GM19023 (cell line): ENCODE results near the gene PLOD3.
"Not testable (repeated sequence)": the region's sequence is repeated elsewhere in the genome, so short reads cannot be mapped to it uniquely, and the experiment has no call there.

Experiments used
- ATAC-seq: cut with Tn5 transposase; IDR thresholded peaks from one replicate; pipeline ENCODE4 v1.9.1; 2021; ENCODE audit warnings: mild to moderate bottlenecking, moderate library complexity; ENCODE audit not compliant: unreplicated experiment

Gene PLOD3

GRCh38 chr7:101216001-101216859, 1.2 kb downstream of the PLOD3 start:
- ATAC-seq, result no peak

GRCh38 chr7:101212014-101212413, 5.4 kb downstream of the PLOD3 start:
- ATAC-seq, result no peak

- no peak for ATAC-seq
Observed at GRCh38 chr7:101211501-101211900, 5.9 kb downstream of the PLOD3 start.

- ATAC-seq, result no peak
Observed at GRCh38 chr7:101210143-101210542, 7.2 kb downstream of the PLOD3 start.

- ATAC-seq, result no peak
Observed at GRCh38 chr7:101208794-101209193, 8.6 kb downstream of the PLOD3 start.

- no peak for ATAC-seq
Observed at GRCh38 chr7:101207459-101207858, 9.9 kb downstream of the PLOD3 start.

- ATAC-seq, result no peak
Observed at GRCh38 chr7:101206665-101207042, 10.7 kb downstream of the PLOD3 start.

- ATAC-seq, result no peak
Observed at GRCh38 chr7:101205901-101206664, 11.3 kb downstream of the PLOD3 start.

GRCh38 chr7:101203740-101204738, 13.3 kb downstream of the PLOD3 start:
- not testable (repeated sequence) for ATAC-seq

GRCh38 chr7:101202603-101202918, 14.8 kb downstream of the PLOD3 start:
- no peak for ATAC-seq

- no peak for ATAC-seq
Observed at GRCh38 chr7:101201695-101202602, 15.4 kb downstream of the PLOD3 start.

- no peak for ATAC-seq
Observed at GRCh38 chr7:101200862-101201599, 16.4 kb downstream of the PLOD3 start, which contains the start of gene MOGAT3. Gene MOGAT3, minus strand, starts transcription at chr7:101201036. Its CDS starts 182 bp downstream, at chr7:101200854.

- no peak for ATAC-seq
Observed at GRCh38 chr7:101200504-101200861, 16.9 kb downstream of the PLOD3 start.

- not testable (repeated sequence) for ATAC-seq
Observed at GRCh38 chr7:101199522-101199921, 17.9 kb downstream of the PLOD3 start.

GRCh38 chr7:101198476-101198875, 18.9 kb downstream of the PLOD3 start:
- no peak for ATAC-seq

- no peak for ATAC-seq
Observed at GRCh38 chr7:101197991-101198390, 19.4 kb downstream of the PLOD3 start.

- no peak for ATAC-seq
Observed at GRCh38 chr7:101195884-101196283, 21.5 kb downstream of the PLOD3 start.

GRCh38 chr7:101189109-101189508, 28.3 kb downstream of the PLOD3 start:
- ATAC-seq, result no peak

- no peak for ATAC-seq
Observed at GRCh38 chr7:101186844-101187428, 30.4 kb downstream of the PLOD3 start.
